HCT116 (cell line): ENCODE results near the gene VAMP7. TPM values are rescaled to one million over a fixed set of nuclear protein-coding genes. Genes with fewer than 3 reads are reported as not detected.

Experiments
- ATAC-seq: fragments of 200-7000 bp; cut with Tn5 transposase; 2 replicates; pipeline ENCODE4 v1.9.1; 2020; ENCODE audit warnings: mild to moderate bottlenecking, moderate library complexity
- BruUV-seq: library from RNA; stranded (reverse); fragments of 400-500 nt; replicated peaks from 2 replicates; lab custom pipeline; 2021; lab: Mats Ljungman, UMichigan
- CTCF ChIA-PET: fragments of 300-600 bp; sonication (Branson Sonifier 250); formaldehyde crosslinking; loops from one replicate; lab custom pipeline; 2021; ENCODE audit warnings: antibody characterized with exemption; lab: Charles Lee
- POLR2A ChIA-PET: fragments of 300-600, 350-600 bp; sonication (Branson Sonifier 250); formaldehyde crosslinking; loops from one replicate; lab custom pipeline; 2021; ENCODE audit warnings: antibody characterized with exemption; lab: Charles Lee
- RAD21 ChIA-PET, 2 experiments: fragments of 300-600 bp; sonication (Branson Sonifier 250); formaldehyde crosslinking; loops; one replicate each; lab custom pipeline; 2023; ENCODE audit warnings: low total read pairs in 2 of 2; ENCODE audit not compliant: uncharacterized antibody in 2 of 2, unreplicated experiment in 2 of 2, low non-redundant PET in 1 of 2; lab: Charles Lee
- DNase-seq: peaks from one replicate; pipeline ENCODE4 v3.0.0-alpha.2; 2010; ENCODE audit warnings: low read depth, low spot score
- H2AFZ ChIP-seq: fragments of 200-600 bp; shearing (Covaris generic), sonication (generic); 2 replicates; pipeline ENCODE4 v1.6.1; 2017; ENCODE audit warnings: low read depth, mixed run types, mixed read lengths, antibody characterized with exemption, low read length; ENCODE audit not compliant: poor library complexity, severe bottlenecking
- H3K27ac ChIP-seq: 2 replicates; pipeline ENCODE4 v1.5.1; 2012; ENCODE audit warnings: low read depth, low read length
- H3K27me3 ChIP-seq: fragments of 200-600 bp; sonication (generic); 2 replicates; pipeline ENCODE4 v1.6.1; 2016; ENCODE audit warnings: mixed run types, low read length, mixed read lengths; ENCODE audit not compliant: insufficient read depth
- H3K36me3 ChIP-seq, 2 experiments: fragments of 200-500 bp in 1 of 2; fragments of 200-600 bp in 1 of 2; sonication (Bioruptor generic) in 1 of 2; sonication (generic) in 1 of 2; 2 replicates each; pipeline versions ENCODE4 v1.5.1 to v1.6.1; 2014 to 2016; ENCODE audit warnings: low read length in 2 of 2, inconsistent platforms in 1 of 2, mixed read lengths in 1 of 2, mixed run types in 1 of 2; ENCODE audit not compliant: insufficient read depth in 2 of 2, control insufficient read depth in 1 of 2
- H3K4me1 ChIP-seq, 2 experiments: fragments of 200-600 bp in 1 of 2; sonication (generic) in 1 of 2; 2 replicates each; pipeline versions ENCODE4 v1.5.1 to v1.6.1; 2012 to 2017; ENCODE audit warnings: low read length in 2 of 2, inconsistent platforms in 1 of 2, mild to moderate bottlenecking in 1 of 2, mixed read lengths in 1 of 2, mixed run types in 1 of 2, moderate library complexity in 1 of 2; ENCODE audit not compliant: insufficient read depth in 2 of 2, control insufficient read depth in 1 of 2
- H3K4me2 ChIP-seq: fragments of 200-600 bp; sonication (generic); 2 replicates; pipeline ENCODE4 v1.6.1; 2017; ENCODE audit warnings: mixed run types, low read length, mixed read lengths
- H3K4me3 ChIP-seq, 2 experiments: fragments of 200-600 bp in 1 of 2; sonication (generic) in 1 of 2; replicated peaks in 1 of 2; 2 replicates each; pipeline ENCODE4 v1.5.1; 2011 to 2016; ENCODE audit warnings: low read length in 2 of 2, control low read depth in 1 of 2, low read depth in 1 of 2, mild to moderate bottlenecking in 1 of 2, mixed read lengths in 1 of 2, mixed run types in 1 of 2
- H3K79me2 ChIP-seq: fragments of 200-600 bp; sonication (generic); 2 replicates; pipeline ENCODE4 v1.6.1; 2017; ENCODE audit warnings: mild to moderate bottlenecking, mixed run types, low read length, moderate library complexity, mixed read lengths; ENCODE audit not compliant: insufficient read depth
- H3K9ac ChIP-seq: fragments of 200-600 bp; sonication (generic); 2 replicates; pipeline ENCODE4 v1.6.1; 2016; ENCODE audit warnings: low read length, mixed read lengths
- H3K9me2 ChIP-seq: fragments of 200-600 bp; sonication (generic), shearing (Covaris generic); 2 replicates; pipeline ENCODE4 v1.6.1; 2017; ENCODE audit warnings: mixed run types, mild to moderate bottlenecking, moderate library complexity; ENCODE audit not compliant: insufficient read depth
- H3K9me3 ChIP-seq, 2 experiments: fragments of 200-500 bp in 1 of 2; fragments of 200-600 bp in 1 of 2; sonication (Bioruptor generic) in 1 of 2; sonication (generic) in 1 of 2; 2 replicates each; pipeline ENCODE4 v1.6.1; 2014 to 2017; ENCODE audit warnings: low read length in 2 of 2, mixed read lengths in 2 of 2, inconsistent platforms in 1 of 2, low read depth in 1 of 2, mild to moderate bottlenecking in 1 of 2, mixed run types in 1 of 2, moderate library complexity in 1 of 2; ENCODE audit not compliant: control insufficient read depth in 1 of 2, insufficient read depth in 1 of 2
- H4K20me1 ChIP-seq: fragments of 200-600 bp; sonication (generic), shearing (Covaris generic); 2 replicates; pipeline ENCODE4 v1.6.1; 2017; ENCODE audit warnings: mixed run types, mild to moderate bottlenecking, moderate library complexity; ENCODE audit not compliant: insufficient read depth
- ATF3 ChIP-seq: IDR thresholded peaks from 2 replicates; pipeline ENCODE4 v1.6.1; 2012
- CBX3 ChIP-seq: IDR thresholded peaks from 2 replicates; pipeline ENCODE4 v1.6.1; 2012; ENCODE audit warnings: low read depth
- CEBPB ChIP-seq: IDR thresholded peaks from 2 replicates; pipeline ENCODE4 v1.6.1; 2012; ENCODE audit warnings: low read depth
- CTCF ChIP-seq, 3 experiments: fragments of 200-600 bp in 1 of 3; sonication (generic) in 1 of 3; IDR thresholded peaks in 2 of 3; conservative IDR thresholded peaks in 1 of 3; 2 replicates each; pipeline ENCODE4 v1.5.1; 2012 to 2017; ENCODE audit warnings: low read depth in 2 of 3, low read length in 2 of 3, antibody characterized with exemption in 1 of 3, borderline replicate concordance in 1 of 3, control low read depth in 1 of 3, mild to moderate bottlenecking in 1 of 3, mixed read lengths in 1 of 3, mixed run types in 1 of 3, moderate library complexity in 1 of 3; ENCODE audit not compliant: insufficient read depth in 1 of 3
- EGR1 ChIP-seq: IDR thresholded peaks from 2 replicates; pipeline ENCODE4 v1.6.1; 2012; ENCODE audit warnings: low read depth
- ELF1 ChIP-seq: IDR thresholded peaks from 2 replicates; pipeline ENCODE4 v1.6.1; 2012; ENCODE audit warnings: low read depth, borderline replicate concordance
- EZH2 ChIP-seq: fragments of 200-600 bp; sonication (generic); IDR thresholded peaks from 2 replicates; pipeline ENCODE4 v1.6.1; 2017; ENCODE audit warnings: antibody characterized with exemption, mixed run types
- EZH2phosphoT487 ChIP-seq: fragments of 200-600 bp; IDR thresholded peaks from 2 replicates; pipeline ENCODE4 v1.6.1; 2018; ENCODE audit warnings: antibody characterized with exemption, borderline replicate concordance
- JUND ChIP-seq: IDR thresholded peaks from 2 replicates; pipeline ENCODE4 v1.6.1; 2012
- MAX ChIP-seq: IDR thresholded peaks from 2 replicates; pipeline ENCODE4 v1.6.1; 2012
- POLR2A ChIP-seq: IDR thresholded peaks from 2 replicates; pipeline ENCODE4 v1.7.0; 2011; ENCODE audit warnings: borderline replicate concordance; ENCODE audit not compliant: insufficient read depth, insufficient read length; ENCODE audit errors: extremely low read depth
- POLR2AphosphoS5 ChIP-seq: IDR thresholded peaks from 2 replicates; pipeline ENCODE4 v1.6.1; 2011; ENCODE audit warnings: mild to moderate bottlenecking, low read depth, low read length, moderate library complexity
- RAD21 ChIP-seq: IDR thresholded peaks from 2 replicates; pipeline ENCODE4 v1.6.1; 2012; ENCODE audit warnings: low read depth, mild to moderate bottlenecking
- REST ChIP-seq: IDR thresholded peaks from 2 replicates; pipeline ENCODE4 v1.6.1; 2012; ENCODE audit warnings: low read depth
- SIN3A ChIP-seq: IDR thresholded peaks from 2 replicates; pipeline ENCODE4 v1.6.1; 2012; ENCODE audit warnings: low read depth
- SP1 ChIP-seq: IDR thresholded peaks from 2 replicates; pipeline ENCODE4 v1.6.1; 2012; ENCODE audit warnings: low read depth
- SRF ChIP-seq: IDR thresholded peaks from 2 replicates; pipeline ENCODE4 v1.6.1; 2012; ENCODE audit warnings: low read depth
- TCF7L2 ChIP-seq: IDR thresholded peaks from 2 replicates; pipeline ENCODE4 v1.7.0; 2011; ENCODE audit warnings: borderline replicate concordance, inconsistent platforms; ENCODE audit not compliant: insufficient read depth, insufficient read length; ENCODE audit errors: extremely low read depth
- YY1 ChIP-seq: IDR thresholded peaks from 2 replicates; pipeline ENCODE4 v1.6.1; 2011; ENCODE audit warnings: low read length, low read depth, moderate library complexity, mild to moderate bottlenecking; ENCODE audit not compliant: insufficient replicate concordance; ENCODE audit errors: extremely low read depth
- ZBTB33 ChIP-seq: IDR thresholded peaks from 2 replicates; pipeline ENCODE4 v1.6.1; 2011; ENCODE audit warnings: mild to moderate bottlenecking, low read length, moderate library complexity; ENCODE audit not compliant: insufficient replicate concordance; ENCODE audit errors: extremely low read depth
- ZFX ChIP-seq: fragments of 450-650 bp; IDR thresholded peaks from 2 replicates; pipeline ENCODE4 v1.6.1; 2017
- intact Hi-C: fragments of 100-400 bp; cut with micrococcal nuclease; formaldehyde crosslinking; loops from 2 replicates; pipeline ENCODE4 v1.10.0; 2022
- total RNA-seq: library from RNA; stranded (reverse); gene quantifications from one replicate; pipeline ENCODE4 v1.2.1, GENCODE V29; 2021; ENCODE audit not compliant: unreplicated experiment

The VAMP7 gene
- total RNA-seq, 1 experiment from 2014 or later, result 32.8 TPM

- H3K9me3 ChIP-seq, result no peaks in the 10 kb centered on the region
- peaks cover 20% of the 10 kb centered on the region for H3K79me2 ChIP-seq
- H4K20me1 ChIP-seq, result no peaks in the 10 kb centered on the region
- no peak overlapping the region for H2AFZ ChIP-seq
- intact Hi-C loops, result no loop called here
- no peak overlapping the region for H3K4me3 ChIP-seq
- BruUV-seq, result no TSS peak
- no peak overlapping the region; the same call in 1 of the 2 replicates for H3K27ac ChIP-seq
- no peak overlapping the region for H3K9ac ChIP-seq
- peak; percentile 28 for DNase-seq
- H3K27me3 ChIP-seq, result no peaks in the 10 kb centered on the region
- H3K9me2 ChIP-seq, result no peaks in the 10 kb centered on the region
- ATAC-seq, result peak; percentile 58; the same call in 1 of the 2 replicates
- peak overlapping the region; percentile 40 for H3K4me2 ChIP-seq
- RAD21 ChIA-PET, result no interaction called here
- POLR2A ChIA-PET, result no interaction called here
- CTCF ChIA-PET, result no interaction called here
- H3K4me1 ChIP-seq, result peaks cover 7 to 12% of the 10 kb centered on the region in 2 experiments; a peak in 3 of 4 replicates
- peaks cover 0 to 8% of the 10 kb centered on the region in 2 experiments; a peak in 3 of 4 replicates for H3K36me3 ChIP-seq
- TF ChIP-seq JUND, result peak; percentile 65
- no peak for TF ChIP-seq POLR2AphosphoS5
- TF ChIP-seq CEBPB, result 0 out of 2 replicates have a peak, but pooled peaks have one; percentile 11
- TF ChIP-seq EZH2phosphoT487, result no peak
- TF ChIP-seq CTCF (IDR thresholded peaks at IDR 0.05 in 2 of 3, conservative IDR thresholded peaks at IDR 0.05 in 1 of 3; ENCODE audit: borderline replicate concordance in 1 of 3, insufficient read depth in 1 of 3, low read depth in 2 of 3, low read length in 2 of 3), result no peak
- no peak for TF ChIP-seq RAD21
- no peak for TF ChIP-seq POLR2A
- no peak for TF ChIP-seq YY1
- no peak for TF ChIP-seq EZH2
- no peak for TF ChIP-seq ZBTB33
- 0 out of 2 replicates have a peak, but pooled peaks have one; percentile 35 for TF ChIP-seq ATF3
- TF ChIP-seq REST, result no peak
- TF ChIP-seq TCF7L2, result no peak
- TF ChIP-seq SP1, result 0 out of 2 replicates have a peak, but pooled peaks have one; percentile 19
- TF ChIP-seq ELF1, result peak; percentile 39; the same call in 1 of the 2 replicates
- no peak for TF ChIP-seq ZFX
- TF ChIP-seq SIN3A, result no peak
- no peak for TF ChIP-seq SRF
- peak; percentile 74; the same call in 1 of the 2 replicates for TF ChIP-seq CBX3
- no peak for TF ChIP-seq EGR1
- TF ChIP-seq MAX, result 0 out of 2 replicates have a peak, but pooled peaks have one; percentile 14
These were observed 7.0 kb downstream of the VAMP7 start for GRCh38 chrX:155888139-155888538.
